ENCODE results near the gene GPR179.

- peak in 1 of 2 donors; percentile 18 for TF ChIP-seq POLR2AphosphoS5 (IDR thresholded peaks at IDR 0.05; ENCODE audit: insufficient read depth in 1 of 2, low read depth in 1 of 2)
- TF ChIP-seq, protein P1, sequence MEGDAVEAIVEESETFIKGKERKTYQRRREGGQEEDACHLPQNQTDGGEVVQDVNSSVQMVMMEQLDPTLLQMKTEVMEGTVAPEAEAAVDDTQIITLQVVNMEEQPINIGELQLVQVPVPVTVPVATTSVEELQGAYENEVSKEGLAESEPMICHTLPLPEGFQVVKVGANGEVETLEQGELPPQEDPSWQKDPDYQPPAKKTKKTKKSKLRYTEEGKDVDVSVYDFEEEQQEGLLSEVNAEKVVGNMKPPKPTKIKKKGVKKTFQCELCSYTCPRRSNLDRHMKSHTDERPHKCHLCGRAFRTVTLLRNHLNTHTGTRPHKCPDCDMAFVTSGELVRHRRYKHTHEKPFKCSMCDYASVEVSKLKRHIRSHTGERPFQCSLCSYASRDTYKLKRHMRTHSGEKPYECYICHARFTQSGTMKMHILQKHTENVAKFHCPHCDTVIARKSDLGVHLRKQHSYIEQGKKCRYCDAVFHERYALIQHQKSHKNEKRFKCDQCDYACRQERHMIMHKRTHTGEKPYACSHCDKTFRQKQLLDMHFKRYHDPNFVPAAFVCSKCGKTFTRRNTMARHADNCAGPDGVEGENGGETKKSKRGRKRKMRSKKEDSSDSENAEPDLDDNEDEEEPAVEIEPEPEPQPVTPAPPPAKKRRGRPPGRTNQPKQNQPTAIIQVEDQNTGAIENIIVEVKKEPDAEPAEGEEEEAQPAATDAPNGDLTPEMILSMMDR (IDR thresholded peaks at IDR 0.05): no peak
Measured at GRCh38 chr17:38352245-38353085, 8.7 kb upstream of the GPR179 start.

Measured in vagina (tissue), 2 donors.